IPS-18a (cell line): Measurements from ENCODE around the gene ENOSF1.
A peak's percentile ranks its signal among the peaks of the same experiment; 100 is the strongest.

Source experiments
- H3K27ac ChIP-seq: one replicate; pipeline ENCODE4 v1.5.1; 2013; ENCODE audit warnings: low read length
- H3K27me3 ChIP-seq: one replicate; pipeline ENCODE4 v1.6.1; 2013; ENCODE audit warnings: mild to moderate bottlenecking, low read length; ENCODE audit not compliant: control insufficient read depth, insufficient read depth
- H3K36me3 ChIP-seq: one replicate; pipeline ENCODE4 v1.6.1; 2013; ENCODE audit warnings: low read depth, low read length; ENCODE audit not compliant: control insufficient read depth
- H3K4me1 ChIP-seq: one replicate; pipeline ENCODE4 v1.6.1; 2013; ENCODE audit warnings: low read depth, low read length; ENCODE audit not compliant: control insufficient read depth
- H3K4me3 ChIP-seq: one replicate; pipeline ENCODE4 v1.5.1; 2013; ENCODE audit warnings: low read length
- H3K9ac ChIP-seq: one replicate; pipeline ENCODE4 v1.6.1; 2013; ENCODE audit warnings: mild to moderate bottlenecking, low read length, moderate library complexity
- H3K9me3 ChIP-seq: one replicate; pipeline ENCODE4 v1.6.1; 2013; ENCODE audit warnings: low read depth, low read length; ENCODE audit not compliant: control insufficient read depth

Gene ENOSF1

DNA sequence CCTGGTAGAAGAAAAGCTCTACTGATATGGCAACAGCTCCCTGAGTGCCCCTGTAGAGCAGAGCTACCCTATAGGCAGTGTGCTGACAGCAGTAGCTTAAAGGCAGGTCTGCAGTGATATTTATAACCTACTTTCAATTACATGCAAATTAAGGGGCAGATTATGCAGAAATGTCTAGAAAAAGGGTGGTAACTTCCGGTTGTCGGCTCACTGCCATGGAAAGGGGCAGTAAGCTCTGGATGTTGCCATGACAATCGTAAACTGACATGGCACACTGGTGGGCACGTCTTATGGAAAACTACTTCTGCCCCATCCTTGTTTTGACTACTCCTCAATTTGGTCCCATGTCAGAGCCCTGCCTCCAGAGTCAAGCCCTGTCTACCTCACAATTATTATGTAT lies 57.8 kb downstream of the ENOSF1 start:
- H3K36me3 ChIP-seq = peaks cover 1% of the 10 kb centered on the region

DNA sequence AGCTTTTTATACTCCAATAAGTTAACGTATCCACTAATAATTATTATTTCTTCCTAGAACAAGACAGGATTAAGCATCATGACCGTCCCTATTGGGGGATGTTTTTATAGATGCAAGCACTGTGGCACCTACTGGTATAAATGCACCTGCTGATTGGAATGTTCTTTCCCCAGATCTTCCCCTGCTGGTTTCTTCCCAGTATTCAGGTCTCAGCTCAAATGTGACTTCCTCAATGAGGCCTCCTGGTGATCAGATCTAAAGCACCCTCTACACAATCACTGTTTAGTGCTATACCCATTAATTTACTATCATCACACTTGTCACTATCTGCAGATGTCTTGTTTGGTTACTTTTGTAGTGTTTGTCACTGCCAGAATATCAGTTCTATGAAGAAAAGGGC lies 58.9 kb downstream of the ENOSF1 start:
- Histone ChIP-seq H3K9me3 (no peaks in the 10 kb centered on the region), H3K27me3 (no peaks in the 10 kb centered on the region), H3K4me3 (no peak overlapping the region), H3K9ac (no peak overlapping the region), H3K4me1 (no peaks in the 10 kb centered on the region), H3K36me3 (no peaks in the 10 kb centered on the region), H3K27ac (no peak overlapping the region)

More for the DNA sequence above, 57.8 kb downstream of the ENOSF1 start:
- H3K27ac ChIP-seq = no peak overlapping the region
- no peak overlapping the region for H3K4me3 ChIP-seq
- H3K4me1 ChIP-seq = no peaks in the 10 kb centered on the region
- no peak overlapping the region for H3K9ac ChIP-seq
- H3K9me3 ChIP-seq = no peaks in the 10 kb centered on the region
- H3K27me3 ChIP-seq = no peaks in the 10 kb centered on the region

- Histone ChIP-seq H3K4me3 (no peak overlapping the region), H3K9ac (no peak overlapping the region), H3K9me3 (no peaks in the 10 kb centered on the region), H3K27ac (no peak overlapping the region), H3K36me3 (no peaks in the 10 kb centered on the region), H3K27me3 (no peaks in the 10 kb centered on the region), H3K4me1 (no peaks in the 10 kb centered on the region)
Observed at GRCh38 chr18:652131-652530, 60.3 kb downstream of the ENOSF1 start.

- Histone ChIP-seq H3K27me3 (no peaks in the 10 kb centered on the region), H3K9ac (no peak overlapping the region), H3K36me3 (no peaks in the 10 kb centered on the region), H3K27ac (no peak overlapping the region), H3K4me1 (no peaks in the 10 kb centered on the region), H3K9me3 (no peaks in the 10 kb centered on the region), H3K4me3 (no peak overlapping the region)
Observed at GRCh38 chr18:650428-650858, 62.0 kb downstream of the ENOSF1 start.

GRCh38 chr18:649341-649740 lies 63.1 kb downstream of the ENOSF1 start:
- no peak overlapping the region for H3K4me3 ChIP-seq
- H3K27ac ChIP-seq = no peak overlapping the region
- no peaks in the 10 kb centered on the region for H3K4me1 ChIP-seq
- H3K36me3 ChIP-seq = no peaks in the 10 kb centered on the region
- no peaks in the 10 kb centered on the region for H3K27me3 ChIP-seq
- no peaks in the 10 kb centered on the region for H3K9me3 ChIP-seq
- H3K9ac ChIP-seq = no peak overlapping the region

DNA sequence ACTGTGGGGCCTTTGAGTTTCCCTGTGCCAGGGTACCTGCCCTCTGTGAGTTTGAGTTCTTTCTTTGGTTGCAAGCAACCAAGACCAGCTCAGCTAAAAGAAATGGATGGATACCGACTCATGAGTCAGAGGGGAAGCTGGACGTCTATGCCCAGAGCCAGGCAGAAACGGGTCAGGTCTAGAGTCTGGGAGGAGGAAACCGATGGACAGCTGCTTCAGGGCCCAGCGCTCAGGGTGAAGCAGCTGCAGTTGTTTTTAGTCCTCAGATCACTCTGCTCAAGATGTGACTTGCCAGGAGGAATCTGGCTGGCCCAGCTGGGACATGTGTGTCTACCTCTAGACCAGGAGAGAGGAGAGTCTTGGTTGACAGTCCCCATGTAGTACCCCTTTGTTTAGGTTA lies 65.1 kb downstream of the ENOSF1 start:
- H3K4me3 ChIP-seq = no peak overlapping the region
- H3K4me1 ChIP-seq = no peaks in the 10 kb centered on the region
- H3K36me3 ChIP-seq = no peaks in the 10 kb centered on the region
- no peak overlapping the region for H3K27ac ChIP-seq
- H3K9me3 ChIP-seq = no peaks in the 10 kb centered on the region
- H3K9ac ChIP-seq = no peak overlapping the region
- no peaks in the 10 kb centered on the region for H3K27me3 ChIP-seq

DNA sequence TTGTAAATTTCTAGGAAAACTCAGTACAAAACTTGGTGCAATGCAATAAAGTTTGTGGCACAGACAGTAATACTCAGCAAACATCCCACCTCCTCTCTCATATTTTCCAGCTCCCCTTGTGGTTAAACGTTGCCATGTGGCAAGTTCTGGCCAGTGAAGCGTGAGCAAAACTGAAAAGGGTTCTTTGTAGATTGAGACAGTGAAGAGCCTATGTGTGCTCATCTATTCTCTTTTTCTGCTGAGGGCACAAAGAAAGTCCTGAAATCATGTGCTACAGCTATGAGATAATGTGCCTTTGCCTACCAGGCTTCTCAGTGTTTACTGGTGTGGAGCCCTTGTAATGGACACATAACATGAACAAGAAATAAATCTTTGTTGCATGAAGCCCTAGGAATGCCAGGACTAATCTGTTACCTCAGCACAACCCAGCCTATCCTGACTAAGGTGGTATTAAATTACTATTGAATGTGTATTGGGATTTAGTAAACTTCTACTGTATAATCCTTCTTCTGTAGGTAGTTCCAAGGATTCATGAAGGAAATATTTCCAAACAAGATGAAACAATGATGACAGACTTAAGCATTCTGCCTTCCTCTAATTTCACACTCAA lies 67.9 kb downstream of the ENOSF1 start:
- Histone ChIP-seq H3K4me3 (no peak overlapping the region), H3K27ac (no peak overlapping the region), H3K9me3 (no peaks in the 10 kb centered on the region), H3K27me3 (no peaks in the 10 kb centered on the region), H3K9ac (no peak overlapping the region), H3K36me3 (no peaks in the 10 kb centered on the region), H3K4me1 (no peaks in the 10 kb centered on the region)

- H3K9me3 ChIP-seq = no peaks in the 10 kb centered on the region
- H3K27me3 ChIP-seq = no peaks in the 10 kb centered on the region
- no peaks in the 10 kb centered on the region for H3K4me1 ChIP-seq
- no peak overlapping the region for H3K27ac ChIP-seq
- H3K36me3 ChIP-seq = no peaks in the 10 kb centered on the region
- H3K9ac ChIP-seq = no peak overlapping the region
- no peak overlapping the region for H3K4me3 ChIP-seq
Observed at GRCh38 chr18:641224-641623, 71.2 kb downstream of the ENOSF1 start.

GRCh38 chr18:635171-635570 lies 77.3 kb downstream of the ENOSF1 start:
- no peaks in the 10 kb centered on the region for H3K36me3 ChIP-seq
- H3K27me3 ChIP-seq = no peaks in the 10 kb centered on the region
- no peak overlapping the region for H3K27ac ChIP-seq
- peak overlapping the region; percentile 50 for H3K4me3 ChIP-seq
- no peak overlapping the region for H3K9ac ChIP-seq
- peaks cover 6% of the 10 kb centered on the region for H3K4me1 ChIP-seq
- H3K9me3 ChIP-seq = no peaks in the 10 kb centered on the region

DNA sequence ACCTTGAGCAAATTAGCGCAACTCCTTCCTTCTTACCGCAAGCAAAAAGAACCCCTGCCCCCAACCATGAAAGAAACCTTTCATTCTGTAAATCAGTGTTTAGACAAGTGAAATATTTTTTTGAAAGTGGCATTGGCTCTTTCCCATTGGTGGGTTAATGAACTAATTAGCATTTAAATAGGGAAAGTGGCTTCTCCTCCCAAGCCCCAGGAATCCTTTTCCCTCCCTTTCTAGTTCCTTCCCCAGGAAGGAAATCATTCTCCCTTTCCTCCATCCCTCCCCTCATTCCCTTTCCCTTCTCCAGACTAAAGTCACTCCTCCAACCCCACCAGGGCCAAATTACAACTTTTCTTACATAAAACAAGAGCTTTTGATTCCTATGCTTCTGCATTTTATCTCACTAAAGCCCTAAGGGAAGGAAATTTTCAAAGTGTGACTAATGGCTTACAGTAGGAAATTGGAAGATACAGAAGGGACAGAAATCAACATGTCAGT lies 77.8 kb downstream of the ENOSF1 start:
- no peaks in the 10 kb centered on the region for H3K27me3 ChIP-seq

DNA sequence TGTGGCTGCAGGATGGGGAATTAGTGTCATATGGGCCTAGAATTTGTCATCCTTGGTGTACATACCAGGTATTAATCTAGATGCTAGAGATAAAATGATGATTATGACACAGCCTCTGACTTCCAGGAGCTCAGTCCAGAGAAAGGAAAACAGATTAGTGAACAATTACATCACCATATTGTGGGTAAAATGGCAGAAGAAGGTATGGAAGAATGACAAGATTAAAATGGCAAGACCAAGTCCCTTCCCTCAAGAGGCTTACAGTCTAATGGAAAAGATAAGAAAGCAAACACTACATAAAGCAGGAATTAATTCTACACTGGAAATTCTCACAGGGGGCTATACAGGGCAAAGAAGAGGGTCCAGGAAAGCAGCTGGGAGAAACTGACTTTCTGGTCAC lies 80.9 kb downstream of the ENOSF1 start:
- Histone ChIP-seq H3K36me3 (no peaks in the 10 kb centered on the region), H3K4me1 (peaks cover 10% of the 10 kb centered on the region), H3K4me3 (no peak overlapping the region), H3K9ac (no peak overlapping the region), H3K27me3 (no peaks in the 10 kb centered on the region), H3K27ac (no peak overlapping the region), H3K9me3 (no peaks in the 10 kb centered on the region)

More for the DNA sequence above, 77.8 kb downstream of the ENOSF1 start:
- Histone ChIP-seq H3K9me3 (no peaks in the 10 kb centered on the region), H3K4me1 (peaks cover 8% of the 10 kb centered on the region), H3K36me3 (no peaks in the 10 kb centered on the region), H3K4me3 (peak overlapping the region; percentile 50), H3K27ac (no peak overlapping the region), H3K9ac (no peak overlapping the region)
